ENCODE results near the gene KCNE1. TPM values are rescaled to one million over a fixed set of nuclear protein-coding genes. Genes with fewer than 3 reads are reported as not detected.
A peak's percentile ranks its signal among the peaks of the same experiment; 100 is the strongest.

KCNE1 gene
- total RNA-seq, 2 donors from 2014 or later, result 1.0 TPM; not detected in 1

GRCh38 chr21:34509151-34509550 lies 2.9 kb downstream of the KCNE1 start:
- 74 to 84% methylated on average over 4 of the region's 4 CpGs for WGBS, 2 donors
- no peaks in the 10 kb centered on the region for H3K4me1 ChIP-seq
- H3K4me3 ChIP-seq, result no peak overlapping the region
- intact Hi-C loops (cut with DNase I), result no loop called here
- DNase-seq (peak in 1 of 4 donors; percentile 29), ATAC-seq (no peak)
- H3K27ac ChIP-seq, result no peak overlapping the region
- H3K36me3 ChIP-seq (replicated peaks in 1 of 2; ENCODE audit: insufficient read depth in 1 of 2, low read depth in 2 of 2), result no peaks in the 10 kb centered on the region
- no peaks in the 10 kb centered on the region for H3K27me3 ChIP-seq
- TF ChIP-seq POLR2A (IDR thresholded peaks at IDR 0.05) (no peak), CTCF (IDR thresholded peaks at IDR 0.05) (peak in 3 of 7 experiments; percentile 17 to 25 (median 20))
- no peaks in the 10 kb centered on the region for H3K9me3 ChIP-seq

- H3K4me1 ChIP-seq, result no peaks in the 10 kb centered on the region
- WGBS, 2 donors, result 77 to 92% methylated on average over 2 of the region's 2 CpGs
- no peak for DNase-seq
- intact Hi-C loops (cut with DNase I), result no loop called here
- no peak overlapping the region for H3K4me3 ChIP-seq
- H3K27ac ChIP-seq, result no peak overlapping the region
- no peaks in the 10 kb centered on the region for H3K9me3 ChIP-seq
- no peaks in the 10 kb centered on the region for H3K27me3 ChIP-seq
- no peak for ATAC-seq
- TF ChIP-seq CTCF (IDR thresholded peaks at IDR 0.05), result no peak
- no peak for TF ChIP-seq POLR2A (IDR thresholded peaks at IDR 0.05)
- H3K36me3 ChIP-seq (replicated peaks in 1 of 2; ENCODE audit: insufficient read depth in 1 of 2, low read depth in 2 of 2), result no peaks in the 10 kb centered on the region
Measured at GRCh38 chr21:34504595-34504994, 7.4 kb downstream of the KCNE1 start.

GRCh38 chr21:34502480-34503106 lies 9.4 kb downstream of the KCNE1 start:
- H3K9me3 ChIP-seq, result no peaks in the 10 kb centered on the region
- peak; percentile 53 for ATAC-seq
- TF ChIP-seq POLR2A (IDR thresholded peaks at IDR 0.05) (no peak), CTCF (IDR thresholded peaks at IDR 0.05) (no peak)
- H3K4me1 ChIP-seq, result no peaks in the 10 kb centered on the region
- WGBS, 2 donors, result 38 to 50% methylated on average over 3 of the region's 3 CpGs
- peak overlapping the region in 2 of 4 donors; percentile 4 to 20 for H3K27ac ChIP-seq
- no peaks in the 10 kb centered on the region for H3K27me3 ChIP-seq
- peak in 1 of 4 donors; percentile 23 for DNase-seq
- intact Hi-C loops (cut with DNase I), result no loop called here
- H3K4me3 ChIP-seq, result no peak overlapping the region
- H3K36me3 ChIP-seq (replicated peaks in 1 of 2; ENCODE audit: insufficient read depth in 1 of 2, low read depth in 2 of 2), result no peaks in the 10 kb centered on the region

- 61 to 71% methylated on average over 1 of the region's 1 CpG for WGBS, 2 donors
- H3K4me1 ChIP-seq, result no peaks in the 10 kb centered on the region
- no peak overlapping the region for H3K27ac ChIP-seq
- ATAC-seq (no peak), DNase-seq (no peak)
- intact Hi-C loops (cut with DNase I), result no loop called here
- no peaks in the 10 kb centered on the region for H3K9me3 ChIP-seq
- no peak overlapping the region for H3K4me3 ChIP-seq
- TF ChIP-seq POLR2A (IDR thresholded peaks at IDR 0.05), result no peak
- no peak for TF ChIP-seq CTCF (IDR thresholded peaks at IDR 0.05)
- no peaks in the 10 kb centered on the region for H3K36me3 ChIP-seq (replicated peaks in 1 of 2; ENCODE audit: insufficient read depth in 1 of 2, low read depth in 2 of 2)
- no peaks in the 10 kb centered on the region for H3K27me3 ChIP-seq
Measured at GRCh38 chr21:34501716-34502115, 10.3 kb downstream of the KCNE1 start.

GRCh38 chr21:34500191-34500590 lies 11.8 kb downstream of the KCNE1 start:
- WGBS, 2 donors, result 60 to 69% methylated on average over 1 of the region's 1 CpG
- H3K4me1 ChIP-seq, result no peaks in the 10 kb centered on the region
- no peaks in the 10 kb centered on the region for H3K9me3 ChIP-seq
- H3K4me3 ChIP-seq, result no peak overlapping the region
- intact Hi-C loops (cut with DNase I), result no loop called here
- ATAC-seq, result no peak
- no peak for TF ChIP-seq POLR2A (IDR thresholded peaks at IDR 0.05)
- TF ChIP-seq CTCF (IDR thresholded peaks at IDR 0.05), result no peak
- DNase-seq, result no peak
- H3K27ac ChIP-seq, result no peak overlapping the region
- no peaks in the 10 kb centered on the region for H3K27me3 ChIP-seq
- no peaks in the 10 kb centered on the region for H3K36me3 ChIP-seq (replicated peaks in 1 of 2; ENCODE audit: insufficient read depth in 1 of 2, low read depth in 2 of 2)
